Measurements from ENCODE around the gene NPAS4. TPM values are rescaled to one million over a fixed set of nuclear protein-coding genes. Genes with fewer than 3 reads are reported as not detected.

The NPAS4 gene
- total RNA-seq (2012; rRNA removed) = under 0.01 TPM in 1 of 2 replicates, not detected in the other
- polyA plus RNA-seq (2012; rRNA removed) = 0.77 and 0.89 TPM in 2 replicates
- 0.25 and 0.40 TPM in 2 replicates for polyA plus RNA-seq (2012; cell fraction: cytosol; rRNA removed)
- polyA plus RNA-seq (2012; cell fraction: nucleus; rRNA removed; ENCODE audit: low replicate concordance) = 2.5 and 4.2 TPM in 2 replicates
- percentile 34 among the genes with signal in this experiment for Bru-seq, nascent RNA
- percentile 19 among the genes with signal in this experiment for BruChase-seq, experiment 1, labeled RNA remaining after a 6-hour chase
- percentile 13 among the genes with signal in this experiment for BruChase-seq, experiment 2, labeled RNA remaining after a 2-hour chase
- long read RNA-seq = 0 reads

DNA sequence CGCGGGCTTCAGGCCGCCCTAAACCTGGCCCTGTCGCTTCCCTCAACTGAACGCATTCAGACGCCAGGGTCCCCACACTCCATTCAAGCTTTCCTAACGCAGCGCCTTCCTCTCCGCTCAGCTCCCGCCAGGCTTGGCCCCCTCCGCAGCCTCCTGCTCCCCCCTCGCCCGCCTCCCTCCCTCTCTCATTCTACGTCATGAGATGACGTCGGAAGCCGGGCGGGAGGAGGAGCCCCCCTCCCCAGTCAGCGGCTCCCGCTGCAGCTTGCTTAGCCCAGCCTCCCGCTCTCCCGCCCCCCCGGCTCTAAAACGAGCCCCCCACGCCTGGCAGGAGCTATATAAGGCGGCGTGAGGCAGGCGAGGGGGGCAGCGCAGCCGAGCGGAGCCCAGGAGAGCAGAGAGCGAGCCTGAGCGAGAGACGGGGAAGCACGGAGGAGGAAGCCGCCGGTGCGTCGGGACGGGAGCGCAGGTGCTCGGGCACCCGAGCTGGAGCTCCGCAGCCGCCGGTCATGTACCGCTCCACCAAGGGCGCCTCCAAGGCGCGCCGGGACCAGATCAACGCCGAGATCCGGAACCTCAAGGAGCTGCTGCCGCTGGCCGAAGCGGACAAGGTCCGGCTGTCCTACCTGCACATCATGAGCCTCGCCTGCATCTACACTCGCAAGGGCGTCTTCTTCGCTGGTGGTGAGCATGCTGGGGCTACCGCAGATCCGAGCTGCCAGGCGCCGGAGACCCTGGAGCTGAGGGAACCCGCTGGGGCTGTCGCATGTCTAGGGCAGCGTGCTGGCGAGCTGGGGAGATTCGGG lies at the start of gene NPAS4:
Gene NPAS4 (plus strand): TSS at position 365 of the 806 bp plus-strand sequence. CDS start 145 bp downstream, at position 510.
- no peak within 1 kb of the TSS for H3K23ac ChIP-seq (ENCODE audit: low read depth, low read length)
- DNase-seq (no peak), ATAC-seq (ENCODE audit: low read depth) (no peak)
- no peak within 1 kb of the TSS for H3K27ac ChIP-seq (ENCODE audit: insufficient read depth, low read length)
- dilution Hi-C loops (cut with HindIII; ENCODE audit: low sequenced_read_pairs, unreplicated experiment) (no loop called here), intact Hi-C loops (cut with micrococcal nuclease) (no loop called here), in situ Hi-C loops (cut with MboI; ENCODE audit: low sequenced_read_pairs) (no loop called here)
- H3K9ac ChIP-seq (ENCODE audit: low read depth, low read length) = no peak within 1 kb of the TSS
- TF ChIP-seq FOS (IDR thresholded peaks at IDR 0.05; ENCODE audit: low read depth, low read length) (no peak), MXI1 (IDR thresholded peaks at IDR 0.05; ENCODE audit: borderline replicate concordance, low read depth, low read length) (no peak), MAFK (IDR thresholded peaks at IDR 0.05; ENCODE audit: low read depth, low read length) (no peak), CEBPB (IDR thresholded peaks at IDR 0.05; ENCODE audit: low read depth, low read length) (no peak), RFX5 (IDR thresholded peaks at IDR 0.05; ENCODE audit: low read depth, low read length) (no peak)
- WGBS, 2 experiments (ENCODE audit: extremely low coverage in 2 of 2, insufficient read length in 1 of 2) = 11% methylated on average over 28 of the region's 71 CpGs; no CpG with 5 or more reads in 1 of the 2 experiments
- ChIA-PET CTCF (interaction anchor here (1.5 kb wide), 1 partner anchor 12 kb away, joined by 8 read pairs; no protein-coding TSS in a partner anchor), POLR2A (ENCODE audit: unreplicated experiment) (no interaction called here)
- H3K36me3 ChIP-seq (ENCODE audit: control insufficient read depth, insufficient read depth, low read length) = peaks cover 3% of the 10 kb centered on the region; the same call in 1 of the 2 replicates
- no peak within 1 kb of the TSS for H4K5ac ChIP-seq (ENCODE audit: low read depth, low read length)
- no peak within 1 kb of the TSS for H4K8ac ChIP-seq (ENCODE audit: low read depth in 2 of 2, low read length in 2 of 2)
- BruUV-seq (replicated peaks) = no TSS peak
- peak within 1 kb of the TSS; percentile 60 for H2AFZ ChIP-seq (replicated peaks; ENCODE audit: low read length, poor library complexity)
- H3K56ac ChIP-seq (ENCODE audit: extremely low read depth, insufficient read depth, low read length) = no peak within 1 kb of the TSS
- H3K14ac ChIP-seq (replicated peaks; ENCODE audit: low read depth, low read length) = no peak within 1 kb of the TSS
- no peak within 1 kb of the TSS for H4K91ac ChIP-seq (ENCODE audit: insufficient read depth, low read depth, low read length)
- H3K9me3 ChIP-seq (ENCODE audit: control insufficient read depth, insufficient read depth, low read length) = no peaks in the 10 kb centered on the region
- H2AK5ac ChIP-seq (ENCODE audit: low read depth, low read length) = no peak within 1 kb of the TSS
- H3K4me2 ChIP-seq (ENCODE audit: low read depth, low read length) = no peak within 1 kb of the TSS
- peaks cover 56% of the 10 kb centered on the region for H4K20me1 ChIP-seq (ENCODE audit: insufficient read depth, low read length)
- H2AK9ac ChIP-seq (replicated peaks; ENCODE audit: low read depth, low read length, poor library complexity) = peak within 1 kb of the TSS; percentile 55
- peaks cover 6% of the 10 kb centered on the region for H3K27me3 ChIP-seq (ENCODE audit: control insufficient read depth, insufficient read depth, low read length)
- no peak within 1 kb of the TSS for H2BK5ac ChIP-seq (ENCODE audit: low read depth, low read length, poor library complexity, severe bottlenecking)
- H2BK20ac ChIP-seq (ENCODE audit: low read depth, low read length) = no peak within 1 kb of the TSS
- peaks cover 26% of the 10 kb centered on the region for H3K9me1 ChIP-seq (ENCODE audit: insufficient read depth, low read length)
- no peak within 1 kb of the TSS for H2BK15ac ChIP-seq (ENCODE audit: low read depth, low read length)
- H3K18ac ChIP-seq (ENCODE audit: low read depth, low read length) = no peak within 1 kb of the TSS
- H3K79me1 ChIP-seq (ENCODE audit: low read depth in 1 of 2, low read length in 2 of 2) = peaks cover 0 to 31% of the 10 kb centered on the region in 2 experiments; a peak in 2 of 4 replicates
- H3K4ac ChIP-seq (ENCODE audit: low read depth, low read length) = no peak within 1 kb of the TSS
- no peak within 1 kb of the TSS for H2BK120ac ChIP-seq (ENCODE audit: low read depth, low read length)
- no peak within 1 kb of the TSS for H3K4me3 ChIP-seq (ENCODE audit: insufficient read depth, low read depth, low read length)
- H3K4me1 ChIP-seq (ENCODE audit: control insufficient read depth, insufficient read depth, low read length) = peaks cover 3% of the 10 kb centered on the region; the same call in 1 of the 2 replicates
